NCI-H2107 (cell line): ENCODE data around the gene CCDC85B.

ENCODE experiments used
- DNase-seq: peaks from one replicate; lab custom pipeline; 2025; lab: John Stamatoyannopoulos, UW

The CCDC85B gene

GRCh38 chr11:65911682-65912568 lies 21.5 kb downstream of the CCDC85B start:
- DNase-seq = peak; percentile 42

DNA sequence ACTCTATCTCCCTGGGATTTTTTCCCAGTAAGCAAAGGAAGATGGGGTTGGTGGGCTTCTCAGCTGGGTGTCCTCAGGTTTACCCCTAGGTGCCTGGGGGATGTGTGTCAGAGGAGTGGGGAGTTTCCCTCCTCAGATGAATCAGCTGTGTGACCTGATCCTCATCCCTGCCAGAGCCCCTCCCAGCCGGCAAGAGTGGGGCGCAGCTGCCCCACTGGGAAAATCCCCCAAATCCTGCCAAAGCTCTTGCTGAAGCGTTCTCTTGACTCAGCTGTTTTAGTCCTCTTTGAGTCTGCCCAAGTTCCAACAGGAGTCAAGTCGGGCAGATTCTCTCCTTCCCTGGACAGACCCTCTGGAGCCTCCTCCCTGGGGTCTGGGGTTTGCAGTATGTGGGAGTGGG lies 22.4 kb downstream of the CCDC85B start:
- DNase-seq = no peak

- DNase-seq = no peak
These were observed 24.8 kb downstream of the CCDC85B start for GRCh38 chr11:65915101-65915820.

DNA sequence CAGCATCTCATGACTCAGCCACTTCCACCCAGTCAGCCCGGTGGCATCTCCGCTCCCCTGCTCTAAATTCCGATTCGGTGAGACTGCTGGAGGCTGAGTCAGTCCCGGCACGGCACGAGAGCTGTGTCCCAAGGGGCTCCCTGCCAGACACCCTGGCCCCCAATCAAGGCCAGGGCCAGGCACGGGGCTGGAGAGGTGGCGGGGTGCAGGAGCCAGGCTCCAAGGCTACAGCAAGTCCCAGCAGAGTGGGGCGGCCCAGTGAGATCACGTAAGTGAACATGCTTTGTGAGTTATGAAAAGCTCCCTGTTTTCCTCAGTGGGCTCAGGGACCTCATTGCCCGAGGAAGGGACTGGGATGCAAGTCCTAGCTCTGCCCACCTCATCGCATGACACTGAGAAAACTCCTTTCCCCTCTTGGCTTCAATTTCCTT lies 25.4 kb downstream of the CCDC85B start:
- DNase-seq = no peak

GRCh38 chr11:65916391-65916790 lies 25.9 kb downstream of the CCDC85B start:
- DNase-seq = no peak

DNA sequence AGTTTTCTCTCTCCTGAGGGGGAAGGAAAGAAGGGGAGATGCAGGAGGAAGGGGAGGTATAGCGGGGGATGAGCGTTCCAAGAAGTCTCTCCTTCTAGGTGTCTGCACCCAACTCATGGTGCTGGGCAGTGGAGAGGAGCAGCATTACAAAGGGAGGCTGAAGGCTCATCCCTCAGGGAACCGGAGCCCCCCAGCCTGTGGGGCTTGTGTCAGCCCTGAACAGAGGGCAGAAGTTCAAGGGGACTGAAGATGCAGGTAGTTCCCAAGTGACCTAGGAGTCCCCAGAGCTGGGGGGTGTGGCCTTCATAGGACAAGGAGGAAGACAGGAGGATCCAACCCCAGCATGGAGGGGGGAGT lies 26.6 kb downstream of the CCDC85B start:
- no peak for DNase-seq

GRCh38 chr11:65917434-65918210 lies 27.1 kb downstream of the CCDC85B start:
- DNase-seq = no peak

DNA sequence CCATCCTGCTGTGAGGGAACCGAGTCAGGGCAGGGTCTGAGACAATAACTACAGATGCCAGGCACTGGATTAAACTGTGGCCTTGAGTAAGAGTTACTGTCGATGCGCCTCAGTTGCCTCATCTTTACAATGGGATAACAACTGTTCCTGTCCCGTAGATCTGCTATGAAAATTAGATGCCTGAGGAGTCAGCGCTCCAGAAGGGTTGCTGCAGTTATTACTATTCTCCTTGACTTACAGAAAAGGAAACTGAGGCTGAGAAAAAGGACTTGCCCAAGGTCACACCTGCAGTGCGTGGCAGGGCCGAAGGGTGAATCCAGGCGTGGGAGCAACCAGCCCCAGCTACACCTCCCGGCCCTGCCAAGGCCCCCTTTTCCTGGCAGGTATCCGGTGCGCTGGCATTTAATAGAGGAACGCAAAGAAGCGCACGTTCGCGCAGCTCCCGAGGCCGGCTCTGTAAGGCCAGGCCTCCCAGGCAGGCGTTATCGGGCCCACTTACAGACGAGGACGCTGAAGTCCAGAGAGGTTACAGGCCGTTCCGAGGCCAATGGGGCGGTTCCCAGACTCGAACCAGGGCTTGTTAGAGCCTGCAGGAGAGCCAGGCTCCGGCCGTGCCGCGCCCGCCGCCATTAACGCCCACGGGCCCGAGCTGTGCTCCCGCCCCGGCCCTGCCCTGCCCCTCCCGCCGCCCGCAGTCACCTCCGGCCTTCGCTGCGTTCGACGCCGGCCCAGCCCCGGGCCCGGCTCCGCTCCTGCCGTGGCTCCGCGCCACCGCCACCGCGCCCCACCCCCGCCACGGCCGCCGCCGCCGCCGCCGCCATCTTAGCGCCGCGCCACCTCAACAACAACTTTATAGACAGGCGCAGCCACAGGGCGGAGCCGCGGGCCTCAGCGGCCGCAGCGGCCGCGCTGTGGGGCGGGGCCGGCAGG lies 28.0 kb downstream of the CCDC85B start, which contains the start of gene C11orf68:
Gene C11orf68 (minus strand): TSS at position 852 of the 930 bp plus-strand sequence. CDS start 31 bp downstream, at position 821.
- no peak for DNase-seq

DNA sequence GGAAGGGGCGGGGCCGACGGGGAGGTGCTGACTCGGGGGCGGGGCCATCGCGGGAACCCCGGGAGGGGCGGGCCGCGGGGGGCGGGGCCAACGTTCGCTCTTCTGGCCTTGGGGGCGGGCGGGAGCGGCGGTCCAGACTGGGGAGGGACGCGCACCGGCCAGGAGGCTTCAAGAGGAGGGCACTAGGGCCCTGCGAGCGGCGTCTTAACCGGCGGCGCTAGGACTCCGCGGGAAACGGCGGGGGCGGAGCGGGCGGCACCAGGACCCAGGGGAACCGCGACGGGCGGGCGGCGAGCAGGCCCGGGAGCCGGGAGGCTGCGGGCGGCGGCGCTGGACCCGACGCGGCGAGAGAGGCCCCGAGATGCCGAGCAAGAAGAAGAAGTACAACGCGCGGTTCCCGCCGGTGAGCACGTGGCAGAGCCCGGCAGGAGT lies 28.7 kb downstream of the CCDC85B start, which contains the start of gene DRAP1:
Gene DRAP1 (plus strand): TSS at position 286 of the 432 bp plus-strand sequence. CDS start 76 bp downstream, at position 362.
- peak; percentile 96 for DNase-seq

DNA sequence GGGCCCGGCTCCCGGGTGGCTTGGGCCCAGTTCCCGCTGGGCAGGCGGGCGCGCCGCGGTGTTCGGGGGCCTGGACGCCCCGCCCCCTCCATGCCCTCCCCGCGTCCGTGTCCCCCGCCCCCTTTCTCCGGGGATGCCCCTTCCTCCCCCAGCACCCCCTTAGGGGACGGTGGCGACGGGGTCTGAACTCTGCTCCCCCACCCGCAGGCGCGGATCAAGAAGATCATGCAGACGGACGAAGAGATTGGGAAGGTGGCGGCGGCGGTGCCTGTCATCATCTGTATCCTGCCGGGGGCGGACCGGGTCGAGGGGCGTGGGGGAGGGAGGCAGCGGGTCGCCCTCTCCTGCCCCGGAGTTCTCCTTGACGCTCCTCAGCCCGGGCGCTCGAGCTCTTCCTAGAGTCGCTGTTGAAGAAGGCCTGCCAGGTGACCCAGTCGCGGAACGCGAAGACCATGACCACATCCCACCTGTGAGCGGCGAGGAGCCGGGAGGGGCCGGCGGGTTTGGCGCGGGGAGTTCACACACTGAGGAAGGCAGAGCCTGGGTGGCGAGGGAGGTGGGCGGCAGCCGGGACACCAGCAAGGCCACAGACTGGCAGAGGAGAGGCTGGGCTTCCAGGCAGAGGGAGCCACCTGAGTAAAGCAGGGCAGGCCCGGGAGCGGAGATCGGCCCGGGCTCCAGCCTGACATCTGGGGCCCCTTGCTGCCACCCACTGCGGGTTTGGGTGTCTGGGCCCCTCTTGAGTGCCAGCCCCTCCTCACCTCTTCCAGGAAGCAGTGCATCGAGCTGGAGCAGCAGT lies 29.3 kb downstream of the CCDC85B start:
- DNase-seq = no peak

GRCh38 chr11:65920372-65920802 lies 29.9 kb downstream of the CCDC85B start:
- no peak for DNase-seq

GRCh38 chr11:65921033-65921555 lies 30.6 kb downstream of the CCDC85B start:
- DNase-seq = no peak

DNA sequence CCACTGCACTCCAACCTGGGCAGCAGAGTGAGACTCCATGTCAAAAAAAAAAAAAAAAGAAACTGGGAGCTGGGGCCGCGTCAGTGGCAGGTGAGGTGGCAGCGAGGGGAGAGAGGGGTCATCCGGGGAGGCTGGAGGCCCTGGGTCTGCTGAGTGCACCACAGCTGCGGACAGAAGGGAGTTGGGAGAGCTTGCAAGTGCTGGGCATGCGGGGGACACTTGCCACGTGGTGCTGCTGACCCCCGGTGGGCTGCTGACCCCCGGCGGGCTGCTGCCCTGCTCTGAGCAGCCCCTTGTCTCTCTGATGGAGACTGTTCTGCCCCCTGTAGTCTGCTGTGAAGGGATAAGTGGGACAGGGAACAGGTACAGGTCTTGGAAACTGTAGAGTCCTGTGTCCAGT lies 31.4 kb downstream of the CCDC85B start:
- no peak for DNase-seq

GRCh38 chr11:65922565-65922964 lies 32.1 kb downstream of the CCDC85B start:
- no peak for DNase-seq

DNA sequence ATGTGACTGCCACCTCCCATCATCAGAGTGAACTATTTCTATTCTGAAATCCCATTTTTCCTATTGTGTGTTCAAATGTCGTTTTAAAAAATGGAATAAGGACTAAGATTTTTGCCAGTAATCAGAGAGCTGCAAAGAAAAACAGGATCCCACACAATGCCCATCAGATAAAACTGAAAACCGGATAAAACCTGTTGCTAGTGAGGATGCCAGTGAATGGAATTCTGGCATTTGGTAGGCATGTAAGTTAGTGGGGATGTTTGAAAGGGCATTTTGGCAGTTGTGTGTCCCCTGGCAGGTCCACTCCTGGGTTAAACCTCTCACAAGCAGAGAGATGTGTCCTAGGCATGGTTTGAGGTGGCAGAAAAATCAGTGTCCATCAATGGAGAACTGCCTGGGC lies 34.9 kb downstream of the CCDC85B start:
- no peak for DNase-seq

DNA sequence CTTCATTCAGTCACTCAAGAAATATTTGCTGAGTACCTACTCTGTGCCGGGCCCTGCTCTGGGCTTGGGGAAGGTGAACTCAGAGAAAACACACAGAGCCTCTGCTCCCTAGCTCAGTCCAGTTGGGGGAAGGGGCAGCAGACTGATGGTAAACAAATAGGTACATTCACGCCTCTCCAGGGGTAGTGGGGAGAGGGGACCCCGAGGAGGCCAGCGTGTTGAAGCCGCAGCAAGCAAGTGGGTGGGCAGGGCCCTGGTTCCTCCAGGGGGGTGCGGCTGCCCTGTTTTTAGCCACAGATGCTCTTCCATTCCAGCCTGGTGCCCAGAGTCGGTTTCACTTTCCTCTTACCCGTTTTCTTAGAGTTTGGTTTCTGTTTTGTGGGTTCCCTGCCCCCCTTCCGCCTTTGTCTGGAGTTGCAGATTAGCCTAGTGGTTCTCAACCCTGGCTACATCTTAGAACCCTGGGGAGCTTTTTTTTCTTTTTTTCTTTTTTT lies 37.5 kb downstream of the CCDC85B start:
- DNase-seq = no peak

DNA sequence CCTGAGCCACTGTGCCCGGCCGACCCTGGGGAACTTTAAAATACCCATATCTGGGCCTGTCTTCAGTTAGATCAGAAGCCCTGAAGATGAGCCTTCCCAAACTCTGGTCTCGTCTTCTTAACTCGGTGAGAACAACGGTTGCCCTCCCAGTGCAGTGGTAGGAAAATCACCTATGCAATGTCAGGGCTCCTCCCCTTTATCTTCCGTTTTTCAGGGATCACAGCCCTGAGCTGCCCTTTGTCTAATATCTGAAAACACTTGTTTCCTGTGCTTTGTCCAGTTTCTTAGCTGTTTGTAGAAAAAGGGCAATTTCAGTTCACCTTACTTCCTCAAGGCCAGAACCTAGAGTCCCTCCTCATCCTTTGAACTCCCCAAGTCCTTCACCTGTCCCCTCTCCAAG lies 38.2 kb downstream of the CCDC85B start:
- DNase-seq = no peak

- no peak for DNase-seq
These were observed 41.5 kb downstream of the CCDC85B start for GRCh38 chr11:65931773-65932557.

GRCh38 chr11:65932558-65932919 lies 42.1 kb downstream of the CCDC85B start:
- DNase-seq = no peak
